NCI-H446 (cell line): ENCODE results near the gene WDR76.

Experiments used
- DNase-seq, 2 experiments: peaks; one replicate each; lab custom pipeline; 2025; lab: John Stamatoyannopoulos, UW

The WDR76 gene

GRCh38 chr15:43878446-43878845 is 51.6 kb downstream of the WDR76 start:
- DNase-seq, result no peak

DNA sequence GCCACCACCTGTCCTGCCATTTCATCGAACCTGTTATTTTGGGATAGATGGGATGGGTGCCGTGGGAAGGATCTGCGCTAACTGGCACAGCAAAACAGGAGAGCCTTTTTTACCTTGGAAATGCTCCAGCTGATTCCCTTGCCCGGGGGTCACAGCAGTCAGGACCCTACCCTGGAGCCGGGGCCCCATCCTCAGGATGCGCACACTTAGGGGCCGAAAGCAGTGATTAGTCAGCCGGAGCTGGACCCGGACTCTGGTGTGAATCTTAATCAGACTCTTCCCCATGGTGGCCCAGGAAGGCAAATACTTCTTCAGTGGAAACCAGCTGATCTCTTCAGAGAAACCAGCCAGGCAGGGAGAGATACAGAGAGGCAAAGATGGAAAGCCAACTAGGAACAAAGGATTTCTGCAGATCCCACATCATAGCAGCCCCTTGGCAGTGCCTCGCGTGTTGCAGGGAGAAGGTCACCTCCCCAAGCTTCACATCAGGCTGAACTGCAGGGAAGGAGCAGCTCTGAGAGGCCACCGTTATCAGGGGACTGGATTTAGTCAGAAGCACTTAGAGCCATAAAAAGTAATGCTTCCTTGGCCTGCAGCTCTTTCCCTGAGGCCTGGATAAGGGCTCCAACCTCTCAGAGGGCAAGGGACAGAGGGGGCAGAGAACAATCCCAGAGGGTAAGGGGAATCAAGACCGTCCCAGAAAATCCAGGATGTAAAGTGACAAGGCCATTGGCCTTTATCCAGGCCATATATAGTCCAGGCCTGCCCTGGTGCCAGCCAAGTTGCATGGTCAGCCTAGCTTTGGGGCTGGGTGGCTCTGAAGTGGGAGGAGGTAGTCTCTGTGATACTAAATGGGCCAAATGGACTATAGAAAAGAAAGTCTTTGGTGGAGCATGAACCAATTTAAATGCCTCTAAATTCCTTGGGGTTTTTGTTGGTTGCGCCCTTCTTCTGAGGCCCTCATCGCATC is 52.9 kb downstream of the WDR76 start:
- DNase-seq, result no peak

DNA sequence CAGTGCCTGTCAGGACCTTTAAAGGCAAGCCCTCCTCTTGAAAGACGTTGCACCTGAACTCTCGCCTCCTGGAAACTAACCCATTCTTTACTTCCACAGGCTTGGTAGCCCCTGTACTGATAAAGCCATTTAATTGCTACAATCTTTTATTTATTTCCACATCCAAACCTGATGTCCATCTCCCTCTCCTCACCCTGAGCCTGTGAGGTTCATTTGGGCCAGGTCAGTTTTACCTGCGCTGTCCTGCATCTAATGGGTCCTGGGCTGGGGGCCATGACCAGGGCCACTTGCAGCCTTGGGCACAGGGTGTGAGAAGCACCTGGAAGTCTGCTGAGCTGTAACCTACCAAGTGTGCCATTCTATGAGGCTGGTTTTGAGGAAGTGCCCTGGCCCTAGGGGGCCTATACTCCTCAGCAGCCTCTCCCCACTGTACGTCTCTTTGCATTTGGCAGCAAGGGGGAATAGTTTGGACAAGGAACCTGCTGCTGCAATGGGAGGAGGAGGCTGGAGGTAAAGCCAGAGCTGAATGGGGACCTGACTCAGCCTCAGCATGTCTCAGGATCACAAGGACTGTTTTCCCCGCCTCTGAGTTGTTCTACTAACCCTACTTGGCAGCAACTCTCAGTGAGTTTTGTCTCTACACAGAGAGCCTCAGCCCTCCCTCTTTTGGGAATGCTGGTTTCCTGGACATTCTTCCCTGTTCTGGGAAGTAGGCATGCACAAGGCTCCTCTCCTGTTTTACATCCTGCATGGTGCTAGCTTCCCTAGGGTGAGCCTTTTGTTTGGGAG is 53.8 kb downstream of the WDR76 start:
- no peak for DNase-seq

GRCh38 chr15:43881245-43881644 is 54.4 kb downstream of the WDR76 start:
- no peak for DNase-seq

DNA sequence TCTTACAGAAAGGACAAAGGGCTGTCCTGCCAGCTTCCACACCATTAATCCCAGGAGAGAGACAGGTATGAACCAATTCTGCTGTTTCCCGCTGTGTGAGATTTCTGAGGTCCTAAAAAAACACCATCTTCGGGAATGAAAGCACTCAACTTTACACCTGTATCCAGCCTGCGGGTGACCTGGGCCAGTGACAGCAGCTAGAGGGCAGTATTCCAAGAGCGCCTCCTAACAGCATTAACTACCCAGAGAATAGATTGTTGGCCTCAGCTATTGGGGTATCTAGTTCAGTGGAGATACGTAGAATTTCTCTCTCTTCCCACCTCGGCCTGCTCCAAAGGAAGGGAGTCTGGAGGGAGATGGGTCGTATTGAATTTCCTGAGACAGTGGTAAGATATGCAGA is 55.1 kb downstream of the WDR76 start:
- DNase-seq, result no peak

- no peak for DNase-seq
These were observed 56.8 kb downstream of the WDR76 start for GRCh38 chr15:43883571-43883970.

DNA sequence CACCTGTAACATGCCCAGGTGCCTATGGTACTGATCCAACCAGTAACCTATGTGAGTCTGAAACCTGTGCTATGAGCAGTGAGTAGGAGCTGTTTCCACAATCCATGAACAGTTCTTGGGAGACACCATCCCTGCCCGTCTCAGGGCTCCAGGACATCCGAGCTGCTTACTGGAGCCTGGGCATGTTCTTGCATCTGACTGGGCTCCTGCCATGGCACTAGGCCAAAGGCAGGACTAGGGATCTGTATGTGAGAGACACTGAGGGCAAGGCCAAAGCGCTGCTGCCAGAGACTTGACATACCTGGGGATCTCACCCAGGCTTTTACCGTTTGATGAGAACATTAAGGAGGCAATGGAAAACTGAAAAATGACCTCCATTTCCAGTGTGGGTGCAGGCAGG is 59.8 kb downstream of the WDR76 start:
- DNase-seq, result no peak

DNA sequence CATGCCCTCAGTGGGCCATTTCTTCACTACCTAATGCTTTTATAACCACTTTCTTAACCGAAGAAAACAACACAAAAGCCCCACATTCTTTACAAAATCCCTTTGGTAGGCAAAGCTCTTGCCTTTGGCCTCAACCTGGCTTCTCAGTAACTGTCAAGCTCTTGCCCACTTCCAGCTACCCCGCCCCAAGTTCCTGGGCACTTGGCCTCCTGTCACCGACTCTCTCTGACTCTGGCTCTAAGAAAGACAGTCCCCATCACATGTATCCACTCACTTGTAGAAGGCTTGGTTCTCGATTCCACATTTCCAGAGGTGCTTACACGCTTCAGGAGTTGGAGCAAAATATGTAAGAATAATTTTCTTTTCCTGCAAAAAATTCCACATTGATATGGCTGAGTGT is 61.1 kb downstream of the WDR76 start:
- no peak for DNase-seq

- DNase-seq, result no peak
These were observed 62.2 kb downstream of the WDR76 start for GRCh38 chr15:43889042-43889441.

DNA sequence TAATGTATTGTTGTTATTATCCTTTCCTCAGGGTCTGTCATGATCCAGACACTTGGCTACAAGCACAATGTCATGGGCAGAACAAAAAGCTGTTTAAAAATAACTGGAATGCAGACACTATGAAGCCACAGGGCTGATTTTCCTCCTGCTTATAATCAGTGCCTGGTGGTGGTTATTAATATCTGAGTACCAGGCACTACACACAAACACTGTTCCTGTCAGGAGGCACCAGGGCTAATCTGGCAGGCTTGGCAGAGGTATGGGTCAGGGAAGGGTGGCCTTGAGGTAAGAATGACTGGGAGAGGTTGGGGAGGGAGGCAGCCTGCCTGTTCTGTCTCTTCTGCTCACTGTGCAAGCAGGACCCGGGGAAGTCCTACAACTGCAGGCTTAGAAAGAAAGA is 67.2 kb downstream of the WDR76 start:
- no peak for DNase-seq

- no peak for DNase-seq
These were observed 68.8 kb downstream of the WDR76 start for GRCh38 chr15:43895586-43895985.

DNA sequence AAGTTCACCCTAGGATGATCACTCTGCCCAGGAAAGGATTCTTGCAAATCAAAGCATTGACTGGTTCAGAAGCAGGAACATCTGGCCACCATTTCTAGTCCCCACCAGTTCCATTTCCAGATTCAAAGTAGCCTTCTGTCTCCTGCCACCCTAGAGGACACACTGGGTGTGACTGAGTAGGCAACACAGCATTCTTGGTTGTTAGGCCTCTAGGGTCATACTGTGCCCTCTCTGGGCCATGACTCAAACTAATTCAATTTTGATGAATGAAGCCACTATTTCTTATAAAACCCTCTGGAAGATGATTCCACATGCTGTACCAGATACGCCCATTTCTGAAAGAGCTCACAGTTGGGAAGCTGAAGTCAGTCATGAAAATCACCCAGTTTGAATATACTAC is 69.7 kb downstream of the WDR76 start:
- DNase-seq, result no peak

DNA sequence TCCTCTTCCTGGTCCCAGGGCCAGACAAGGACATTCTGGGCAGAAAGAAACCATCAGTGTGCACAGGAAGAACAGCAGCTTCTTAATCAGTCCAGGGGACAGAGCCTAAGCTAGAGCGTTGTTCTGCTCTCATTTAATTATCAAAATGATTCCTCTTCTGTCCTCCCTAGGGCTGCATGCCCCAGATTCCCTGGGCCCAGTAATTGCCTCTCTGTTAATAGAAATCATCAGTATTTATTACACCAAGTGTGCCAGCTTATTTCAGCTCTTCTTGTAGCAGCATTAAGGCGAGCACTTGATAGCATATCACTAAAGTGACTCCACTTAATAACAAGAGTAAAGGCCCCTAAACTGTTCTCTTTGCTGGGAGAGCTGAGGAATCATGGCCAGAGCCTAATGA is 72.1 kb downstream of the WDR76 start:
- DNase-seq, result no peak

DNA sequence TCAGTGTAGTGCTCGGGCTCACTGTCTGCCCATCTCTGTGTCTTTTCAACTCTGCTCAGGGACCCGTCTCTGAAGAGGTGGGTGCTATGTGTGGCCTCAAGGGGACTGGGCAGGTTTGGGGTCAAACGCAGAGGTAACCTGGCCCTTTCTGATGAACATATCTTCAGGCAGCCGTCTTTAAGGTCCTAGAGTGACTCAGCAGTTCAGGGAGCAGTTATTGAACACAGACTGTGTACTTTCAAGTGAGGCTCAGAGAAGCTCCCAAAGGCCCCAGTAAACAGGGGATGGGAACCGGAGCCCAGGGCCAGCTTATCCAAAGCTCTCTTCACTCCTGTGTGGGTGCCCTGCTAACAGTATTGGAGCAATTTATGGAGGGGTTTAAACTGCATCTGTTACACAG is 73.1 kb downstream of the WDR76 start:
- DNase-seq, result no peak

GRCh38 chr15:43900996-43901395 is 74.2 kb downstream of the WDR76 start:
- DNase-seq, result no peak

- DNase-seq, result no peak
These were observed 74.7 kb downstream of the WDR76 start for GRCh38 chr15:43901495-43901894.

GRCh38 chr15:43903864-43904290 is 77.1 kb downstream of the WDR76 start:
- peak; percentile 58 to 78 for DNase-seq

GRCh38 chr15:43905755-43906154 is 79.0 kb downstream of the WDR76 start:
- DNase-seq, result no peak

DNA sequence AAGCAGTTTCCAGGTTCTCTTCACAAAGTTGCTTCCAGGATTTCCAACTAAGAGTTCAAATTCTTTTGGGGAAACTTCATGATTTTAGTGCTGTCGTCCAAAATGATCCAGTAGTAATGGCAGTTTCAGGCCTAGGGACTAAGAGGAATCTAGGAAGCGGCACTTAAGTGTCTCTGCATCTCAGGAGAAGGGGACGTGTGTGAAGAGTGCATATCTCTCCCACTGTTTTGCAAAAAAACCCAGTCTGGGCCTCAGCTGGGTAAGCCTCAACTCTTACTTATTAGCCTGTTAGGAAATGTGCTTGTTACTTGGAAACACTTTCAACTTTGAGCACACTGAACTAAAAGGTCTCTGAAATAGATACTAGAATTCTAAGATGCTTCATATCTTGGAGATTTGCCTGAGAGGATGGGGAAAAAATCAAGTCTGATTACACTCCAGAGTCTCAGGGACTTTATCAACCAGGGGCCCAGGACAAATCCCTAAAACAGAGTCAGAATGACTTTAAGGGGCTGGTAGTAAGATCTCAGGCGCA is 81.8 kb downstream of the WDR76 start:
- DNase-seq, result no peak

GRCh38 chr15:43911235-43911781 is 84.5 kb downstream of the WDR76 start:
- DNase-seq, result peak in 1 of 2 experiments; percentile 71

DNA sequence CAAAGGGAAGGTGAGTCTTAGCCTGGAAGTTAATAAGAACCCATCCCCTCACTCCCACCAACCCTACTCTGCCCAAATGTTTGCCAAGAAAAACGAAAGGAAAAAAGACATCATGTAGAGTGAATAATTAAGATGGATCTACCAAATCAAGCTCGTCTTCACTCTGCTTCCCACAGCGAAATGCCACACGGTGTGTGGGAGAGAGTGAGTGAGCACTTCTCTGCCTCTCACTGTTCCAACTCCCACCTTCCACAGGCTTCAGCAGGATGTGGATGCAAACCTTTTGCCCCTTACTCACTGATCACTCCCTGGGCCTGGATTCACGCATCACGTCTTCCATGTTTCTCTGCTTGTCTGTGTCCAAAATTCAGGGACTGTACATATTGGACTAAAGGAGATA is 85.4 kb downstream of the WDR76 start:
- DNase-seq, result no peak

- peak in 1 of 2 experiments; percentile 44 for DNase-seq
These were observed 86.4 kb downstream of the WDR76 start for GRCh38 chr15:43913026-43913780.
